ENCODE data around the gene ASGR1.

Gene ASGR1

DNA sequence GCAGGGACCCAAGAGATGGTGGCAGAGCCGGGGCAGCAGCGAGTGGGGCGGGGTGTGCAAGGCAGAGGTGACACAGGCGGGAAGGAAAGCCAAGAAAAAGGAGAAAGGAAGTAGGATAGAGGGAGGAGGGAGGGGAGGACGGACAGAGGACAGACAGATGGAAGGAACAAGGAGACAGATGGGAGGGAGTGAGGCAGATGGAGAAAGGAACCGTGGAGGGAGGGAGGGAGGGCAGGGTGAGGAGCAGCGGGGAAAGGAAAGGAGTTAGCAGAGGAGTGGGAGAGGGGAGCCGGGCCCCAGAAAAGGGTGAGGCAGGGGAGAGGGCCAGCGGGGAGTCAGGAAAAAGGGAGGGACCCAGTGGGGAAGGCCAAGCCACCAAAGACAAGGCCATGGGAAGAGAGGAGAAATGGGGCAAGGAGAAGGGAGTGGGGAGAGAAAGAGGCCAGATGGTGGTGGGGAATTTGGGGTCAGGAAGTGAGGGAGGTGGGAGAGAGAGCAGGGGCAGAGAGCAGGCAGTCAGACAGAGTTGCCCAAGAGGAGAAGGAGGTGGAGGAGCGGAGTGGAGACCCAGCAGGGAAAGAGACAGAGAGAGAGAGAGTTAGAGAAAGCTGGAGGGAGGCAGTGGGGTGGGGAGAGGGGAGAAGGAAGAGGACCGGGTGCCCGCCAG lies 13.2 kb upstream of the ASGR1 start:
- TF ChIP-seq ZBTB7A (IDR thresholded peaks at IDR 0.05; ENCODE audit: low read depth) (no peak), RAD21 (IDR thresholded peaks at IDR 0.05; ENCODE audit: low read depth) (no peak), TAF1 (IDR thresholded peaks at IDR 0.05; ENCODE audit: low read depth) (no peak), REST (IDR thresholded peaks at IDR 0.05; ENCODE audit: low read depth) (no peak), TEAD4 (IDR thresholded peaks at IDR 0.05) (no peak), EGR1 (IDR thresholded peaks at IDR 0.05) (no peak), FOXM1 (IDR thresholded peaks at IDR 0.05; ENCODE audit: borderline replicate concordance, low read depth) (no peak), NFIC (IDR thresholded peaks at IDR 0.05) (no peak)
- TF ChIP-seq, protein P1, sequence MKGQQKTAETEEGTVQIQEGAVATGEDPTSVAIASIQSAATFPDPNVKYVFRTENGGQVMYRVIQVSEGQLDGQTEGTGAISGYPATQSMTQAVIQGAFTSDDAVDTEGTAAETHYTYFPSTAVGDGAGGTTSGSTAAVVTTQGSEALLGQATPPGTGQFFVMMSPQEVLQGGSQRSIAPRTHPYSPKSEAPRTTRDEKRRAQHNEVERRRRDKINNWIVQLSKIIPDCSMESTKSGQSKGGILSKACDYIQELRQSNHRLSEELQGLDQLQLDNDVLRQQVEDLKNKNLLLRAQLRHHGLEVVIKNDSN (IDR thresholded peaks at IDR 0.05), result no peak

DNA sequence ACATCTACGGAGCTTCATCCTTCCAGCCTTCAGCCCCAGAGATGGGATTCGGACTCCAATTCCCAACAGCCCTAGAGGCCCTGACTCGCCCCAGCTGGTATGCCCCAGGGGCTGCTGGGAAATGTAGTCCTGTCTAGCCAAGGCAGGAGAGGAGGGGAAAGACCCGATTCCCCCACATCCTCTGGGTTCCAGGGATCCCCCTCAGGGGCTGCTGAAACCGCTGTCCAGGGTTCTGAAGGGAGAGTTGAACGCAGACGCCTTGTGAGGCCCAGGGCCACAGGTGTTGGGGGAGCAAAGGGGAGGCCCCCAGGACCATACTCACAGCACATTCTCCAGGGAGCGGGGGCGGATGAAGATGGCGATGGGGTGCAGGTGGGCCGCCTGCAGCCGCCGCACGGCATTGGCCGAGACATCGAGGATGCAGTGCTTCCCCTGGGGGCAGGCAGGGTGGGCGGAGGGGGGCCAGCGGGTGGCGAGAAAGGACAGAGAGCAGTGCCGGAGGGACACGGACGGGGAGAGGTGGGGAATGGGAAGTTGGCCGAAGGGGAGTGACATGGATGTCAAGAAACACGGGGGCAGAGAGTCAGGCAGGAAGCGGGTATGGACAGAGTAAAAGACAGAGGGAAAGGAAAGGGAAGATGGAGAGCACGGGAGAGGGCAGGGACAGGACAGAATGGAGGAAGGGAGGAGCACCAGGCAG lies 12.6 kb upstream of the ASGR1 start:
- TF ChIP-seq CREB1 (IDR thresholded peaks at IDR 0.05; ENCODE audit: low read depth), result 0 out of 2 replicates have a peak, but pooled peaks have one; percentile 48
- TF ChIP-seq, protein P1 (IDR thresholded peaks at IDR 0.05), result peak; percentile 93
- peak; percentile 80 for TF ChIP-seq REST (IDR thresholded peaks at IDR 0.05; ENCODE audit: low read depth)
- TF ChIP-seq TEAD4 (IDR thresholded peaks at IDR 0.05), result peak; percentile 76
- TF ChIP-seq RAD21 (IDR thresholded peaks at IDR 0.05; ENCODE audit: low read depth), result no peak
- TF ChIP-seq YY1 (IDR thresholded peaks at IDR 0.05; ENCODE audit: low read depth), result peak; percentile 60; the same call in 1 of the 2 replicates

DNA sequence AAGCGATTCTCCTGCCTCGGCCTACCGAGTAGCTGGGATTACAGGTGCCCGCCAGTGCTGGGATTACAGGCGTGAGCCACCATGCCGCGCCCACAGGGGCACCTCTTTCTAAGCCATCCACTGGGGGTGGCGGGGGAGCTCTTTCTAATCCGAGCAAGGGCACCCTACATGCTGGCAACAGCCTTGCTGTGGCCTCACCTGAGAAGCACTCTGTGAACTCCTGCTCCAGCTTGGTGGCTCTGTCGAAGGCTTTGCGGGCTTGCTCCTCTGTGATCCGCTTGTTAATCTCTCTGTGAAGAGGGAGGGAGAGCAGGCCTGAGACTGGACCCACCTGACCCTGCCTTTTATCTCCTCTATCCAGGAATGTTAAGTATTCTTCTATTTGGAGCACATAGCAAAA lies 11.9 kb upstream of the ASGR1 start:
- TF ChIP-seq RAD21 (IDR thresholded peaks at IDR 0.05; ENCODE audit: low read depth) (no peak), ZBTB7A (IDR thresholded peaks at IDR 0.05; ENCODE audit: low read depth) (no peak), EGR1 (IDR thresholded peaks at IDR 0.05) (no peak), TCF12 (IDR thresholded peaks at IDR 0.05; ENCODE audit: low read depth) (no peak), CEBPB (IDR thresholded peaks at IDR 0.05) (no peak), REST (IDR thresholded peaks at IDR 0.05; ENCODE audit: low read depth) (no peak), YY1 (IDR thresholded peaks at IDR 0.05; ENCODE audit: low read depth) (no peak), FOXM1 (IDR thresholded peaks at IDR 0.05; ENCODE audit: borderline replicate concordance, low read depth) (no peak)
- TF ChIP-seq, protein P1 (IDR thresholded peaks at IDR 0.05), result no peak

DNA sequence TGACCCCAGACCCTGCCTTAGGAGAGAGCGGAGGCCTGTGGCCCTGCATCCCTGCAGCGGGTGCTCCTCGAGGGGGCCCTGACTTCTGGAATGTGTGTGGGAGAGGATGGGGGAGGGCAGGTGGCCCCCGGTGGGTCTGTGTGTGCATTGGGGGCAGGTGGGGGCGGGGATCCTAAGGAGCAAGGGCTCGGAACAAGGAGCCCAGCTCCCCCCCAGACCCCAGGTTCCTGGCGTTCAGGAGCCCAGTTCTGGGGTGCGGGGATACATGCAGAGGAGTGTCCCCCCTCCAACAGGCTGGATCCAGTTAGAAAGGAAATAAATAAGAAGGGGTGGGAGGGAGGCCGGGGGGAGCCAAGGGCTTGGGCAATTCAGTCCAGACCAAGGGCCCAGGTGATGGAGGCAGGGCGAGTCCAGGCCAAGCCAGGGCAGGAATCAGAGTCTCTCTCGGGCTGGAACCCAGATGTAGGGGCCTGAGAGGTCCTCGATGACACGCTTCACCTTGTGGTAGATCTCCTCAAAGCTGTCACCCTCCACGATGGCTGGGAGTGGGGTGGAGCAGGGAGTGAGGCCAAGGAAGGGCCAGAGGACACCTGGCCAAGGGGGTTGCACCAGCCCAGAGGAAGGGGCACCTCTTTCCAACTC lies 11.2 kb upstream of the ASGR1 start:
- no peak for TF ChIP-seq CEBPB (IDR thresholded peaks at IDR 0.05)
- no peak for TF ChIP-seq TCF12 (IDR thresholded peaks at IDR 0.05; ENCODE audit: low read depth)

DNA sequence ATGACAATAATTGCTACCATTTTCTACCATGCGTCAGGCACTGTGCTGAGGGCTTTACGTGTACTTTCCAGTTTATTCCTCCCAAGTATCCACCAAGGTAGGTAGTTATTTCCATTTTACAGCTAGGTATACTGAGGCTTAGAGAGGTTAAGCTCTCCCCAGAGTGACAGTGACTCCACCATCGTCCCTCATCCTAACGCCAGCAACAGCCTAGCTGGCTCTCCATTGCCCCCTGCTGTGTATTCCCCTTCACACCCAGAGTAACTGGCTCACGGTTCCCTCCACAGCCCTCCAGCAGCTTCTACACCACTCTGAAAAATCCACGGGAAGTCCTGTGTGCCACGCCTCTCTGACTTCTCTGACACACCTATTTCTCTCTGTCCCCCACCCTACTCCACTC lies 7.1 kb upstream of the ASGR1 start:
- TF ChIP-seq TCF12 (IDR thresholded peaks at IDR 0.05; ENCODE audit: low read depth), result no peak
- TF ChIP-seq EP300 (IDR thresholded peaks at IDR 0.05; ENCODE audit: borderline replicate concordance), result no peak
- TF ChIP-seq EGR1 (IDR thresholded peaks at IDR 0.05), result no peak
- TF ChIP-seq CREB1 (IDR thresholded peaks at IDR 0.05; ENCODE audit: low read depth), result no peak
- no peak for TF ChIP-seq REST (IDR thresholded peaks at IDR 0.05; ENCODE audit: low read depth)
- no peak for TF ChIP-seq YY1 (IDR thresholded peaks at IDR 0.05; ENCODE audit: low read depth)
- no peak for TF ChIP-seq CEBPB (IDR thresholded peaks at IDR 0.05)
- no peak for TF ChIP-seq FOXM1 (IDR thresholded peaks at IDR 0.05; ENCODE audit: borderline replicate concordance, low read depth)
- TF ChIP-seq, protein P1 (IDR thresholded peaks at IDR 0.05), result no peak
- TF ChIP-seq RAD21 (IDR thresholded peaks at IDR 0.05; ENCODE audit: low read depth), result no peak
- TF ChIP-seq NFIC (IDR thresholded peaks at IDR 0.05), result no peak
- no peak for TF ChIP-seq TAF1 (IDR thresholded peaks at IDR 0.05; ENCODE audit: low read depth)

Data from Ishikawa (cell line).